HG02610 (cell line): ENCODE data around the gene XPNPEP1.

Experiments
- ATAC-seq: cut with Tn5 transposase; IDR thresholded peaks from one replicate; pipeline ENCODE4 v1.9.1; 2021; ENCODE audit warnings: mild to moderate bottlenecking, moderate library complexity; ENCODE audit not compliant: unreplicated experiment

The XPNPEP1 gene

GRCh38 chr10:109922976-109923921, at the start of gene XPNPEP1:
TSS of gene XPNPEP1 (minus strand) at chr10:109923511. CDS start at chr10:109923433, 78 bp downstream.
- ATAC-seq: peak; percentile 95

DNA sequence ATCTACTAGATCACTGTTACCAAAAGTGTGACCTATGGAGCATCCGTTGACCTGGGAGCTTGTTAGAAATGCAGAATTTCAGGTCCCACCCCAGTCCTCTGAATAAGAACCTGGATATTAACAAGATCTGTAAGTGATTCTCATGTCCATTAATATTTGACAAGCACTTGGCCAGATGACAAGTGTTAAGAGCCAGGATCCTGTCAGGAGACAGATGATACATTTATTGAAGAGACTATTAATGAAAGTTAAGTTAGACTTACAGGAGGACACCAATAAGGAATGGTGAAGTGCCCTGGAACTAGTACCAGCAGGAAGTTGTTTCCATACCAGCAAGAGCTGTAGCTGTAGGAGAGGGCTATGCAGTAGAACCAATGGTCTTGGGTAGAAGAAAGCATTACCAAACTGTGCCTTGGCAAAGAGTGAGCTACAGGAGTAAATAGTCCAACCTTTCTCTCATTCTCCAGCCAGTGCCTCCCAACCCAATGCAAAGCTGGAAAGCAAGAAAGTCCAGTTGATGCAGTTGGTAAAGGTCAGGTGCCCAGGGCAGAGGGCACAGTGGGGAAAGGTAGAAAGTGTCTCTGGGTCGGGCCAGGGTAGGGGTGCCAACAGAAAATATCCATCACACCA, 49.2 kb upstream of the XPNPEP1 start:
- ATAC-seq: no peak

GRCh38 chr10:109971634-109972033, 48.3 kb upstream of the XPNPEP1 start:
- ATAC-seq: no peak

- no peak for ATAC-seq
Measured at GRCh38 chr10:109969760-109970346, 46.5 kb upstream of the XPNPEP1 start.

- no peak for ATAC-seq
Measured at GRCh38 chr10:109968953-109969759, 45.8 kb upstream of the XPNPEP1 start.

- ATAC-seq: no peak
Measured at GRCh38 chr10:109967739-109968088, 44.4 kb upstream of the XPNPEP1 start.

GRCh38 chr10:109966961-109967738, 43.8 kb upstream of the XPNPEP1 start:
- ATAC-seq: no peak

DNA sequence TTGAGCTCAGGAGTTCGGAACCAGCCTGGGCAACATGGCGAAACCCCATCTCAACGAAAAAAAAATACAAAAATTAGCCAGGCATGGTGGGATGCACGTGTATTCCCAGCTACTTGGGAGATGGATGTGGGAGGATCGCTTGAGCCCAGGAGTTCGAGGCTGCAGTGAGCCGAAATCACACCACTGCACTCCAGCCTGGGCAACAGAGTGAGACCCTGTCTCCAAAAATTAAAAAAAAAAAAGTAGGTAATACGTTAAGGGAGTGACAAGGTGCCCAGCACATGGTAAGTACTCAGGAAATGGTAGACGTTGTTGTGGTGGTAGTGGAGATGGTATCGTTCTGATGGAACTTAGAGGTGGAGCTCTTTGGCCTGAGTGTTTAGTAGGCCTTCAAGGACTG, 41.0 kb upstream of the XPNPEP1 start:
- ATAC-seq: no peak

- ATAC-seq: no peak
Measured at GRCh38 chr10:109963439-109963838, 40.1 kb upstream of the XPNPEP1 start.

DNA sequence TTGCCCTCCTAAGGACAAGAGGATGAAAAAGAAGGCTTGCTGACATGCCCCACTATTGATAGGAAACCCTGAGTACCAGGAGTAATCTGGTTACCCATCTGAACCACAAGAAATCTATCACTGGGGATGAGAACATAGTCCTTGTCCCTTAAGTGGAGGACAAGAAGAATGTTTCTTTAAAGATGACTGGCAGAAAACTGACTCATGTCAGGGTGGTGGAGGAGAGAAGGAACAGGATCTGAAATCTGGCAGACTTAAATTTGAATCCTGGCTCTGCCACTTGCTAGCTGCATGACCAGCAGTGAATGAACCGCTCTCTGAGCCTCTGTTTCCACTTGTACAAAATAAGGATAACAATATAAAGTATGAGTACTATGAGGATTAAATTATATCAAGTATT, 38.9 kb upstream of the XPNPEP1 start:
- ATAC-seq: no peak

DNA sequence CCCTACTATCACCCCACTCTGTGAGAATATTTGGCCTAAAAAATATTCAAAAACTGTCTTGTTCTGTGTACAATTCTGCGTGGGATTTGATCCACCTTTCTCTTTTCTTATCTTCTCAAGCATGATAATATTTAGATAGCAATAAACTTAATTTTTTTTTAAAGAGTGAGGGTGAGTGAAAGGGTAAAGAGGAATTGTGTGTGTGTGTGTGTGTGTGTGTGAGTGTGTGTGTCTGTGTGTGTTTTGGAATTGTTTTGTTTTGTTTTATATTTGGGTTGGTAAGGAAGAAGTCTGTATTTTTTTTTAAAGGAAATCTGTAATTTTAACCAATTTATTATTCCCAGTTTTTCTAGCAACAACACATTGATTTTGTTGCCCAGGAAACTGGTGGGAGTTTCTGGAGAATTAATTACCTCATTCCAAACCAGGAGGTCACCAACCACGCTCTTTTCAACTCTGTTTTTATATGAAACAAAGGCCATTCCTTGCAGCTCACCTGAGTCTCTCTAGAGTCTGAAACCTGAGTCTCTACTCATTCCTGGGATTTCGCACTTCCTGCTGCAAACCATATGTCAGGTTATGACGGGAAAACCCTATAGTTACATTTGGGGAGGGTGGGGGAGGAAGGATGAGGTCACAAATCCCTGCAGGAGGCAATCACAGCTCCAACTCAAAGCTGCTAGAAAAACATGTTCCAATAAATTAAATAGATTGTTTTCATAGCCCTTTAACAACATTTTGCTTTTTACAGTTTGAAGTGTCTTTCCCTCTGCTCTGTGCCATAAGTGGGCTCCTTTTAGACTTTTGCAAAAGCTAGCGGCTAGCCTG, 38.1 kb upstream of the XPNPEP1 start:
- ATAC-seq: no peak

- ATAC-seq: no peak
Measured at GRCh38 chr10:109960682-109961081, 37.4 kb upstream of the XPNPEP1 start.

- no peak for ATAC-seq
Measured at GRCh38 chr10:109959259-109960145, 36.2 kb upstream of the XPNPEP1 start.

GRCh38 chr10:109958059-109958458, 34.7 kb upstream of the XPNPEP1 start:
- ATAC-seq: no peak

GRCh38 chr10:109957092-109957797, 33.9 kb upstream of the XPNPEP1 start:
- ATAC-seq: peak; percentile 98

DNA sequence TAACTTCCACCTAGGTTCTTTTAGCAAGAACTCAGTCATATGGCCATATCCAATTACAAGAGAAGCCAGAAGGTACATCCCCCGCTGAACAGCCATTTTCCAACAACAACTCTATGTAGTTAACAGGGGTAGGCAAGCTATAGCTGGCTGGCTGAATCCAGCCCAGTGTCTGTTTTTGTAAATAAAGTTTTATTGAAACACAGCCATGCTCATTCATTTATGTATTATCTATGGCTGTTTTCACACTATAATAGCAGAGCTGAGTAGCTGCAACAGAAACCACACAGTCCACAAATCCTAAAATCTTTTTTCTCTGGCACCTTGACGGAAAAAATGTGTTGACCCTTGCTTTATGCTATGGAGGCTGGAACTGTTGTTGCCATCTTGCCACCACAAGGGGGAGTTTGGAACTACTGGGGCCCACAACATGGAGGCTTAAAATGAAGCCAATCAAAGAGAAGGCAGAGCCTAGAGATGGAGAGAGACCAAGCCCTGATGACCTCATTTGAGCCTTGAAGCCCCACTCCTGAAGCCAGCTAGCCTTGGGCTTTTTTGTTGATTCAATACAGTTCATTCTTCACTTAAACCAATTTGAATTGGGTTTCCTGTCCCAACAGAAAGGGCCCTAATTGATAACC, 33.3 kb upstream of the XPNPEP1 start:
- peak; percentile 87 for ATAC-seq

DNA sequence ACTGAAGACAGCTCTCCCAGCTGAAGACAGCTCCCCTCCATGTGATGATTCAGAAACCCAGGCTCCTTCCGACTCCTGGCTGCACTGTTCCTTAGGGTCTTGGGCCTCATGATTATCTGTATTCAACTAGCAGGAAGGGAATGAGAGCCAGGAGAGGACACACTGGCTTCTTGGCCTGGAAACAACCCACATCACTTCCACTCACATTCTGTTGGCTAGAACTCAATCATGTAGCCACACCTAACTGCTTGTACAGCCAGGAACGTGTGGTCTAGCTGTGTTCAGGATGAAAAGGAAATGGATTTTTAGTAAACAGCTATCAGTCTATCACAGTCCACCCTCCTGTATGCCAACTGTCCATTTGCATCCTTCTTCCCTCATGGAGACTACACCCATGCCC, 30.5 kb upstream of the XPNPEP1 start:
- no peak for ATAC-seq
